ENCODE measurements around the gene ABHD16A.

The ABHD16A gene

DNA sequence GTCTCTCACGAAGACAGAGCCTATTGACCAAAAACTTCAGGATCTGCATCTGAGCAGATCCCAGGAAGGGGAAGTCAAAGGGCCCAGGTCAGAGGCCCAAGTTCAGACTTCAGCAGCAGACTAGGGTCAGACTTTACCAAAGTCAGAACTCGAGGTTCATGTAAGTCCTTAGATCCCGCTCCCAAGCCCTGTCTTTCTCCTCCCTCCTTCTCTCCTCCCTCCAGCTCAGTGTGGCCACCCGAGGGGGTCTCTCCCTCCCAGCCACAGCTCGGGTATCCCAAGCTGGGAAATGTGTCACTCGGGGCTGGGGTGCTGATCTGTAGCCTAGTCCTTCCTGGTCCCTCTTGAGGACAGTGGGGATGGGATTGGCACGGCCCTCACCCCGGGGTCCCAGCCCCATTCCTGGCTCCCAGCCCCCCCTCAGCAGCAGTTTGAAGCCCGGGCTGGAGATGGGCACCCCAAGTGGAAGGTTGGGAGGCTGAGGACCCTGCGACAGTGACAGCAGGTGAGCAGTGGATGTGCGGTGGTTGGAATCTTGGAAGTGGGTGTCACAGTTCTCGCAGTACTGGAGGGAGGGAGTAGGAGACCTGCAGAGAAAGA is 40.9 kb downstream of the ABHD16A start:
- DNase-seq (ENCODE audit: low read depth): no peak

DNA sequence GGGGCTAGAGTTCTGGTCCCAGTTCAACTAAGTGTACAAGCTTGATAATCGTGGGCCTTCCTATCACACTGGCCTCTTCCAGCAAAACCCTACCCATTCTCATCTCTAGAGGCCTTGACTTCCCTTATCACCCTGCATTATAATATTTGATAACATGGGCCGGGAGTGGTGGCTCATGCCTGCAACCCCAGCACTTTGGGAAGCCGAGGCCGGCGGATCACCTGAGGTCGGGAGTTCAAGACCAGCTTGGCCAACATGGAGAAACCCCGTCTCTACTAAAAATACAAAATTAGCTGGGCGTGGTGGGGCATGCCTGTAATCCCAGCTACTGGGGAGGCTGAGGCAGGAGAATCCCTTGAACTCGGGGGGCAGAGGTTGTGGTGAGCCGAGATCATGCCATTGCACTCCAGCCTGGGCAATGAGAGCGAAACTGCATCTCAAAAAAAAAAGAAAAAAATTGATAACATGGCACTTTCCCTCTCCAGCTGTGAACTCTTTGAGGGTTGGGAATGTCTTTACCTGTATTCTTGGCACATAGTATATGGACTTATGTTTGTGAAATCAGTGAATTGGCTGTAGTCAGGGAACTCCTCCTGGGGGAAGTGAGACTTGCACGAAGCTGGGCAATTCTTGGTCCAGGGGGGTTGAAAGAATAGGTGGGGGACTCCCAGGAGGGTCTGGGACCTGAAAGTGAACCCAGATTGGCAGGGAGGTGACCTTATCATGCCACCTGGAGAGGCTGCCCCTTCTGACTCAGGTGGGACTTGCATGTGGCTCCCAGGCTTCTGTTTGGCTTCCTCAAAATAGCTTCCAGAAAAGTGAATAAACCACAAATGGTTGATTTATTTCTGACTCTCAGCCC is 41.6 kb downstream of the ABHD16A start:
- no peak for DNase-seq (ENCODE audit: low read depth)

DNA sequence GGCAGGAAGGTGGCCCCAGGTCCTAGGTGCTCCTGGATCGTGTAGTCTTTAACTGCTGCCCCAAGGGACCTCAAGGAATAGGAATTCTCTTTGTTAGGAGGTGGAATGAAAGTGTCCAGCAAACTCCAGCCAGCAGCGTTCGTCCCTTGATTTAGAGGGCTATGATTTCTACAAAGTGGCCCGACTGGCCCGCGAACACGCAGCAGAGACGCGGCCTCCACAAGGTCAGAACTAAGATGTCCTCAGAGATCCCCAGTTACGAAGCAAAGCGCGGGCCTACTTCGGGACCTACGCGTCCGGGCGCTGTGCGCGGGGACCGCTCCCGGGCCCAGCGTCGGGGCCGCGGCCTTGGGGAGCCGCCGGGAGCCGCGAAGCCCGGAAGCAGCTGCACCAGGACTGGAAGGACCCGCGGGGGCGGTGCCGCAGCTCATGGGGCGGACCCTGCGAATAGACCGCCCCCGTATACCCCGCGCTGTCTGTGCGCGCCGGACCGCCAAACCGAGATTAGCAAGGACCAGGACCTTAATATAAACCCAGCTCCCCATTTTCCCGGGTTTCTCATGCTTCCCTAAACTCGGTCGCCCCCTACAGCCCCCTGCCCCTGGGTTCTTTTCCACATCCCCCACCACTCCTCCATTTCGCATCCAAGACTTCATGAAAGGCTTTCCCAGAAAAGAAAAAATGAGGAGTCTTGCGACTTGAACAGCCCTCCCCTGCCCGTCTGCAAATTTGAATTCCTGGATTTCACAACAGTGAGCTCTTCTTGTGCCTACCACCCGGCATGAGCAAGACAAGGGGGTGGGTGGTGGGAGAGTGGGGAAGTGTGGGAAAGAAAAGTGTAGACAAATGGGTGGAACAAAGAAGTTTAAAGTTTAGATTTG is 42.5 kb downstream of the ABHD16A start, which contains the start of gene C6orf47:
C6orf47 (minus strand) TSS at position 398 of the 881 bp plus-strand sequence. CDS start 831 bp downstream, outside the sequence.
- DNase-seq (ENCODE audit: low read depth): peak; percentile 63

DNA sequence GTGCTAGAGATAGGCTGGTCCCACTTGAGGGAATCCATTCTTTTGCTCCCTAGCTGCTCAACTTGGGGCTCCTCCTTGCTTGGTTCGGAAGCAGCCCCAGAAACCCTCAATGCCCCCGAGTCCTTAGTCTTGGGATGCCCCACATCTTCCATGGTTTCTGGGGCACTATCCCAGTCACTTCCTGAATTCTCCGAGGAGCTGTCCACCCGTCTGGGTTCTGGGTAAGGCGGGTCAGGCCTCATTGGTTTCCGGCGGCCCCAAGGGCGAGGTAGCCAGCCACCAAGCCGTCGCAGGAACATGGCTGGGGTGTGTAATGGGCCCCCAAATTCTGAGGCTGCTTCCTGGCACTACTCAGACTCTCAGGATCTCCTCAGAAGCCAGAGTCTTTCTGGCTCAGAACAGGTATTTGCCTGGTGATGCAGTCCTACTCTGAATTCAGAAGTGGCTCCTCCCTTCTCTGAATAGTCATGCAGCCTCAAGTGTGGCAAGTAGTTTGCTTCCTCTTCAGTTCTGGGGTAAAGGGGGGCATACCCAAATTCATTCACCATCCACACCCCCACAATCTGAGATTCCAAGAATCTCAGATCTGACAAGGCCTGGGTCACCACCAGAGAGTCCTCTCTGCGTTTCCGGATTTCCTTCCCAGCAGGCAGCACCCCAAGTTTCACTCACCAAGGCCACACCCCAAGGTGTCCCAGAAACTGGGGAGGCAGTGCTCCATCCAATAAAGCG is 43.3 kb downstream of the ABHD16A start:
- DNase-seq (ENCODE audit: low read depth): no peak

DNA sequence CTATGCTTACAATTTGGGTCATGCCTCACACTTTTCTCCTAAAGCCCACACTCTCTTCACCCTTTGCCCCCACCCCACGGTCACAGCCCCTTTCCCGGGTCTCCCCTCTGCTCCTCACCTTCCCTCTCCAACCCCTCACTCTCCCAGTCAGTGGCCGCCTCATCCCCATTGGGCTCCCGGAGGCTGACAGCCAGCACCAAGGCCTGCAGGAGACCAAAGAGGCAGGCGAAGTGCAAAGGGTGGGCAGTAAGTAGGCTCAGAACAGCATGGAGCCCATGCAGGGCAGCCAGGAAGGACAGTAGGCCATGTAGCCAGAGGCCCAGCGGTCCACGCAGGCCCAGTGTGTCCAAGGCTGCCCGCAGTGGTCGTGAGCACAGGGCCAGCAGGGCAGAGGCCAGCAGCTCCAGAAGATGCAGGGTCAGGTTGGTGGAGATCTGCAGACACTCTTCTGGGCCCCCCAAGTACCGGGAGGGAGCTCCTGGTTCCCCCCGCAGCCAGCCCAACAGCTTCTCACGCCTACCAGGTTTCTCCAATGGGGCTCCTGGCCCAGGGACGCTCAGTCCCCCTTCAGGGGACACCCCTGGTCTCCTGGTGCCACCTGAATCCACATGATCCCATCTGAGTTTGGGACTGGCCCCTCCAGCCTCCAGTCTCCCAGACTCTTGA is 44.0 kb downstream of the ABHD16A start:
- DNase-seq (ENCODE audit: low read depth): no peak

DNA sequence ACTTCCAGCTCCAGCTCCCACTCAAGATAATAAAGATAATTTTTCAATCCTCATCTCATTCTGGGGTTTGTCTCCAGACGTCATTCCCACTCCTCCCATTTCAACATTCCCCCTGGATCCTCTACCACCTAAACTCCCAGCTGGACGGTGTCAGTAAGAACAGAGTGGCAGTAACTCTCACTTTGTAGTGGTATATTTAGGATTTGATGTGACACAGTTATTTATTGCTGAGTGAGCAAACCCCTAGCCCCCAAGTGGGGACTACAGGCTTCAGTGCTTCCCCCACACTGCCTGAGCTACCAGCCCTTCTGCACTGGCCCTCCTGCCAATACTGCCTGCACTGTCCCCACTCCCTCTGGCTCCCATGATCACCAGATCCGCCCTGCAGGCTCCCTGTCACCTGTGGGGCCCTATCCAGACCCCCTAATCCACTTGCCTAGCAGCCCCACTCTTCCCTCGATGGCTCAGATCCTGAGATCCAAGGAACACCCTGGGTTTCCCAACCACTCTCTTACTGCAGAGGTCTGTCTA is 44.9 kb downstream of the ABHD16A start:
- DNase-seq (ENCODE audit: low read depth): no peak

DNA sequence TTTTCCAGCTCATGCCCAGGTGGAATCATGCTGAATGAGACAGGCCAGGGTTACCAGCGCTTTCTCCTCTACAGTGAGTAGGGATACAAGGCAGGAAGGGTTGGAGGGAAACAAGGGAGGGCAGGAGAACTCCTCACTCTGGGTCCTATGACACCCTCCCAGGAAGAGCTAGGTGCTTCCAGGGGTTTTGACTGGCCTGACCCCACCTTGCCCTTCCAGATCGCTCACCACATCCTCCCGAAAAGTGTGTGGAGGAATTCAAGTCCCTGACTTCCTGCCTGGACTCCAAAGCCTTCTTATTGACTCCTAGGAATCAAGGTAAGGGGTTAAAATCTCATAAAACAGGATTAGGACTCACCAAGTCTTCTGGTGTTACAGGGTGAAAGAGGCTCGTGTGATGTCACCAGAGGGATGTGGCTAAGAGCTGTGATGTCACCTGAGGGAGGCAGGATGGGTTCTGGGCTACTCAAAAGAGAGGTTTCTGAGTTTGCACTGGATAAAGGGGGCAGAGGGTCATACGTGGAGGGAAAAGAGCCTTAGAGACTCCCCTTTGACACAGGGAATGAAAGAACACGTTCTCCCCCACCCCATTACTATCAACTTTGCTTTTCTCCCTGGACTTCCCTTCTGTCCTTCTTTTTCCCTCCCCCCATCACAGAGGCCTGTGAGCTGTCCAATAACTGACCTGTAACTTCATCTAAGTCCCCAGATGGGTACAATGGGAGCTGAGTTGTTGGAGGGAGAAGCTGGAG is 45.5 kb downstream of the ABHD16A start:
- no peak for DNase-seq (ENCODE audit: low read depth)

DNA sequence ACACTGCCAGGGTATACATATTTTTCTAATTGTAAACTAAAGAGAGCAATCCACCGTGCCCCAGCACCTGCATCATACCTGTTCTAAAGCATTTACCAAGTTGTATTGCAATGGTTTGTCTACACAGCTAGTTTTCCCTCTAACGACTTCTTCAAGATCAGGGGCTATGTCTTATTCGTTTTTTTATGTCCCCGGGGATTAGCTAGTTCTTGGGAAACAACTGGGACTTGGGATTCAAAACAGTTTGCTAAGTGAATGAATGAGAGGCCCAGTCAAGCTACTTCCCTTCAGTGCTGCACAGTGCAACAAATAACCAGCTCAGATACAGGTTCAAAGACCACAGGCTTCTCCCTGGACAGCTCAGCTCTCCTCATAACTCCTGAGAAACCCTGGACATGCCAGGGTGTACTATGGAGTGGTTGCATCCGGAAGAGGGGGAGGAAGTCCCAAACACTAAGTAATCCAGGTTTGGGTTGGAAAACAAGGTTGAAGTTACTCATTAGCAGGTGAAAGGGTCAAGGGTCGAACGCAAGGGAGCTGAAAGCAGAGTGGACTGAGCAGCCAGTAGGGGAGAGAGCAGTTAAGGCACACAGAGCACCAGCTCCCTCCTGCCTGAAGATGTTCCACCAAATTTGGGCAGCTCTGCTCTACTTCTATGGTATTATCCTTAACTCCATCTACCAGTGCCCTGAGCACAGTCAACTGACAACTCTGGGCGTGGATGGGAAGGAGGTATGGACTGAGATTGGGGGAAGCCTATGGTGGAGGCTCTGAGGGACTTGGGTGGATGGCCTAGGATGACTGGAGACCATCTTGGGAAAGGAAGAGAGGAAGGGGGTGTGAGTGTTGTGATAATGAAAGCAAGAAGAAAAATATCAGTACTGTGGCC is 47.5 kb downstream of the ABHD16A start, which contains the start of gene APOM:
APOM (plus strand) TSS at position 546 of the 889 bp plus-strand sequence; CDS start at position 619, 73 bp downstream.
- DNase-seq (ENCODE audit: low read depth): no peak

DNA sequence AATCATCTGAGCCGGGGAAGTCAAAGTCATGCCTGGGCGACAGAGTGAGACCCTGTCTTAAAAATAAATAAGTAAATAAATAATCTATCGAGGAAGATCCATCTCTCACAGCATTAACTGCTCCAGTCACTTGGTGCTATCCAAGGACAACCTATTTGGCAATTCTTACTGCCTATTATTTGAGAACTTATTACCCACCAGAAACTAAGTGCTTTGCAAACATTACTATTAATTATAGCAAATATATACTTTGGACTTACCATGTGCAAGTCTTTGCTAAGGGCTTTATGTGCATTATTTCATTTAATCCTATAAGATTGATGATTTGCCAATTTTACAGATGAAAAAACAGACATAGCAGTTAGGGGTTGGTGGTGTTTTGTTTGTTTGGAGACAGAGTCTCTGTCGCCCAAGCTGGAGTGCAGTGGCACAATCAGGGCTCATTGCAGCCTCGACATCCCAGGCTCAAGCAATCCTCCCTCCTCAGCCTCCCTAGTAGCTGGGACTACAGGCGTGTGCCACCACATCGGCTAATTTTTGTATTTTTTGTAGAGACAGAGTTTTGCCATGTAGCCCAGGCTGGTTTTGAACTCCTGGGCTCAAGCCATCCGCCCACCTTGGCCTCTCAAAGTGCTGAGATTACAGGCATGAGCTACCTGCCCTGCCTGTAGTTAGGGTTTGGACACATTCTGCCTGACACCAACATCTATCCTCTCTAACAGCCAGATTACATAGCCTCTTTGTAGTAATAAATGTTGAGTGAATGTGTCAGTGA is 48.4 kb downstream of the ABHD16A start:
- no peak for DNase-seq (ENCODE audit: low read depth)

DNA sequence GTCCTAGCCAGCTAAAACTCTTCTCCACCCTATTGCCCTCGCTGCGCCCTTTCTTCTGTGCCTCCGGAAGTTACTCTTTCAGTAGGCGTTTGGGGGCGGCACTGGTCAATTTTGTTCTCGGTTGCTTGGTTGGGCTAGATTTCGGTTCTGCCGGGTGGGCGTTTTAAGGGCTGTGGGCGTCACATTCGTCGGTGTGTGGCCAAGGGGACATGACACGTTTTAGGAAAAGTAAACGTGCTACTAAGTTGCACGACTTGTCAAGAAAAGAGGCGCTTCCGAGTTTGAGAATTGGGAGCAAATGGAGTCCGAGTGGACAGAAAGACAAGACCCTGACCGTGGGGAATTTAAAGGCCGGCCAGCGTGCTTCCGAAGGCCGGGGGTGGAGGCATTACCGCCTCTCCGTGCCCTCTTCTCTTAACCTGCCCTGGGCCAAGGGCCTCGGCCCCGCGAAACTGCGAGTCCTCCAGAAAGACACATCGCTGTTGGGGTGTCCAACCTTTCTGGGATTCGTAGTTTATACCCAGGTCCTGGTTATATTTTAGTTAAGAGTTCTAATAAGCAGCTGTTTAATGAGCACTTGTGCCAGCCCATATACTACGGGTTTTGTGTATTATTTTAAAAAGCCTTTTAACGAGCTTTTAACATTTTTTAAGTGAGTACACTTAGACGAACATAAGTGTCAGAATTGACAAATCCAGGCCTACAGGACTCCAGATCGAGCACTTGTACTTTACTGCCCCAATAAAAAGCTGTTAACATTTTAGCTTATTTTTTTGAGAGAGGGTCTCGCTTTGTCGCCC is 50.0 kb downstream of the ABHD16A start:
- peak; percentile 67 for DNase-seq (ENCODE audit: low read depth)

DNA sequence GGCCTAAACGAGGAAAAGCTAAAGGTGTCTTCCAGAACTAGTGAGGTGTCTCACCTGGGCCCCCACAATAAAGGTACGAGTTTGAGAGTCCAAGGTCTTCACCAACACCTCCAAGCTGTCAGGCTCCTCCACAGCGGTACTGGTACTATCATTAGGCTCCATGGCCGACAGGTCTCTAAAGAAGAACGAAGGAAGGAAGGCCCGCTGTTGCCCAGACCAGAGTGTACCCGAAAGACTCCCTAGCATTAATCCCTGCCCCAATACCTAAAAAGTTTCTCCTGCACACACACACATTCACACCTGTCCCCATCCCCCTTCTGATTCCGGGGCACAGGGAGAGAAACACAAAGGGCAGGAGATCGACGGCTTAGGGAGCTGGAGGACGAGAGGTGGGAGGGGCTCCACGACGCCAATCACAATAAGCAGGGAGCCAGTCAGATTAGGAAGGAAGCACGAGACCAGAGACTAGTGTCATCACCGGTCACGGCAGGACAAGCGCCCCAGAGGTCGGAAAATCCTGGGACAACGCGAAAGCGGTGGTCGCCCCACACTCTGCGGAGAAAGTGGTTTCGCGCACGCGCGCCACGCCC is 51.4 kb downstream of the ABHD16A start:
- no peak for DNase-seq (ENCODE audit: low read depth)

DNA sequence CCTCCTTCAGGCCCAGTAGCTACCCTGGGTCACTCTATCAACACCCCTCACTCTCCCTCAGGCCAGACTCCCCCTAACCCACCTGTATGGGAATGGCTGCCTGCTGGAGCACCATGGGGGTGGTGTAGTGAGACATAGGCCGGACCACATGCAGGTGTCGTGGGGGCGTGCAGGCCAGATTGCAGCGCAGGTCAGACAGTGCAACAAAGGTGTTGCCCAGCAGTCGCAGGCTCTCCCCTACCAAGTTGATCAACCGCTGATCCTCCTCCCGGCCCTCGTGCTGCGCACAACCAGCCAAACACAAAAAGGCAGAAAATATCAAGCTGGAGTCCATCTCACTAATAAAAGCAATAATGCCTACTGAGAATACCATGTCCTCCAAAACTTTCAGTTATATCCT is 57.8 kb downstream of the ABHD16A start:
- DNase-seq (ENCODE audit: low read depth): no peak

DNA sequence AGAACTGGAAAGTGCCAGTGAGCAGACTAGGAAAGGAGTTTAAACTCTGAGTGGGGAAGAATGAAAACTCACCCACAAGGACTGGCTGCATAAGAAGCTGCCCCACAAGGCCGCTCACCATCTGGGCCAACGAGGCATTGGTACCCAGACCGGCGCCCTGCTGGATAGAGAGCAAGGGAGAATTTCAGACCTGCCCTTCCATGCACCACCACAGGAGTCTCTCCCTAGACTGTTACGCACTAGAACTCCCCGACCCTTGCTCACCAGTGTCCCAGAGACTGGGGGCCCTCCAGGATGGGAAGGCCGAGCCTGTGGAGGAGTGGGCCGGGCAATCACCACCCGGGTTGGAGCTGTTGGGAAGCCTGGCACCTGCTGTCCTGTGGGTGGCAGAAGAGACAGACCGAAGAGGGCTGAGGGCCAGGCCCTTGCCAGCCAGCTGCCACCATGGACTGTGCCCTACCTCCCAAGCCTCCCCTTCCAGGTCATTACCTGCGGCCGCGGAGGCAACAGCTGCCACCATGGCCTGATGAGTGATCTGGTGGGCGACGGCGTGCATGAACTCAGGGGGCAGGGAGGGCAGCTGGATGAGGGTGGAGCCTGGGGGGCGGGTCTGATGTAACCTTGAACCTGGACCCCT is 59.2 kb downstream of the ABHD16A start:
- DNase-seq (ENCODE audit: low read depth): no peak

DNA sequence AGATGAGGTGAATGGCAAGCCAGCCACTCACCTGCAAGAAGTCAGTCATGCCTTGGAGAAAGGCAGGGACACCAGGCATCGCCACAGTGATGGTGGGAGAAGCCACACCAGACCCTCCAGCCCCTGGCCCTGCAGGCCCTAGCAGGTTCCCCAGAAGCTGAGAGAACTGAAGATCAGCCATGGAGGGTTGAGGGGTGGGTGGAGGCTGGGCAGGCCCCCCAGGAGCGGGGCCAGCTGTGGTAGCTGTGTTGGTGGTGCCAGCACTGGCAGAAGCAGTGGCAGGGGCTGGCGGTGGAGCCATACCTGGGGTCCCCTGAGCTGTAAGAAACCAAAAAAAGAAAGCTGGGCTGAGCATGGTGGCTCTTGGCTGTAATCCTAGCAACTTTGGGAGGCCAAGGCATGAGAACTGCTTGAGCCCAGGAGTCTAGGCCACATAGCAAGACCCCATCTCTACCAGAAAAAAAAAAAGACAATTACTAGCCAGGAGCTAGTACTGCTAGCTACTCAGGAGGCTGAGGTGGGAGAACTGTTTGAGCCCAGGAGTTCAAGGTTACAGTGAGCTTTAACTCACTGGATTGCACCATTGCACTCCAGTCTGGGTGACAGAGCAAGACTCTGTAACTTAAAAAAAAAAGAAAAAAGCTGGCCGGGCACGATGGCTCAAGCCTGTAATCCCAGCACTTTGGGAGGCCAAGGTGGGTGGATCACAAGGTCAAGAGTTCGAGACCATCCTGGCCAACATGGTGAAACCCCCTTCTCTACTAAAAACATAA is 60.1 kb downstream of the ABHD16A start:
- DNase-seq (ENCODE audit: low read depth): no peak

DNA sequence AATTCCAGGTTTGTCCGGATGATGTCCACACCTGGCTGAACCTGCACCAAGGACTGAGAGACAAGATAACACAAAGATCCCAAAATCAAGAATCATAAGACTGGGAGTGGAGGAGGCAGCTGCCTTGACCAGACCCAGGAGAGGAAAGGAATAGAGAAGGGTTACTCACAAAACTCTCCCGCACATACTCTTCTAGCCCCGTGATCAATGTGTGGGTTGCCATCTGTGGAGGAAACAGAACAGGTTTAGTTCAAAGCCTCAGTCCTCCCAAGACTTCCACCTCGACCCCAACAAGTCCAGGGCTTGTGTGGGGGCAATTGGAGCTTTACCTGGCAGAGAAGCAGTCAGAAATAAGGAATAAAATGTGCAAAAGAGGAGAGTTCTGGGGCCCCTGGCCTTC is 61.8 kb downstream of the ABHD16A start:
- no peak for DNase-seq (ENCODE audit: low read depth)

DNA sequence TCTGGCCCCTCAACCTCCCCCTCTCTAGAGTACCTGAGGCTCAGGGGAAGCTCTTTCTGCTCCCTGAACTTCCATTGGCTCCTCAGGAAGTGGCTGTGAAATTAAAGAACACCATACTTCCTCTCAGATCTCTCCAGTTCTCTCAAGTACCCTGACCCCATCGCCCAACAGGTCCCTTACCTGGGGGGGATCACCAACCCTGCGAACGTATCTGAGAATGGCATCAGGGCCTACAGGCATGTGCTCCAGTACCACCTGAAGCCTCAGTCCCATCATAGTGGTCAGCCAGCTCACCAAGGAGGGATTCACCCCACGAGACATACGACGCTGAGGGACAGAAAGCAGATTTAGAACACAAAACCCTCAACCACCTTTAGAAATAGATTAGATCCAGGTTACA is 62.5 kb downstream of the ABHD16A start:
- no peak for DNase-seq (ENCODE audit: low read depth)
